Measurements from ENCODE around the gene ZNF280D.
"Not testable (repeated sequence)": the region's sequence is repeated elsewhere in the genome, so short reads cannot be mapped to it uniquely, and the experiment has no call there.

Gene ZNF280D, protein sequence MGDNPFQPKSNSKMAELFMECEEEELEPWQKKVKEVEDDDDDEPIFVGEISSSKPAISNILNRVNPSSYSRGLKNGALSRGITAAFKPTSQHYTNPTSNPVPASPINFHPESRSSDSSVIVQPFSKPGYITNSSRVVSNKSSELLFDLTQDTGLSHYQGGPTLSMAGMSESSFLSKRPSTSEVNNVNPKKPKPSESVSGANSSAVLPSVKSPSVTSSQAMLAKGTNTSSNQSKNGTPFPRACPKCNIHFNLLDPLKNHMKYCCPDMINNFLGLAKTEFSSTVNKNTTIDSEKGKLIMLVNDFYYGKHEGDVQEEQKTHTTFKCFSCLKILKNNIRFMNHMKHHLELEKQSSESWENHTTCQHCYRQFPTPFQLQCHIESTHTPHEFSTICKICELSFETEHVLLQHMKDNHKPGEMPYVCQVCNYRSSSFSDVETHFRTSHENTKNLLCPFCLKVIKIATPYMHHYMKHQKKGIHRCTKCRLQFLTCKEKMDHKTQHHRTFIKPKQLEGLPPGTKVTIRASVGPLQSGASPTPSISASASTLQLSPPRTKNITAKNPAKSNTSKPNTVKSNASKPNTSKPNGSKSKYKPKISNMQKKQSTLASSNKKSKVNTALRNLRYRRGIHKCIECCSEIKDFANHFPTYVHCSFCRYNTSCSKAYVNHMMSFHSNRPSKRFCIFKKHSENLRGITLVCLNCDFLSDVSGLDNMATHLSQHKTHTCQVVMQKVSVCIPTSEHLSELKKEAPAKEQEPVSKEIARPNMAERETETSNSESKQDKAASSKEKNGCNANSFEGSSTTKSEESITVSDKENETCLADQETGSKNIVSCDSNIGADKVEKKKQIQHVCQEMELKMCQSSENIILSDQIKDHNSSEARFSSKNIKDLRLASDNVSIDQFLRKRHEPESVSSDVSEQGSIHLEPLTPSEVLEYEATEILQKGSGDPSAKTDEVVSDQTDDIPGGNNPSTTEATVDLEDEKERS

DNA sequence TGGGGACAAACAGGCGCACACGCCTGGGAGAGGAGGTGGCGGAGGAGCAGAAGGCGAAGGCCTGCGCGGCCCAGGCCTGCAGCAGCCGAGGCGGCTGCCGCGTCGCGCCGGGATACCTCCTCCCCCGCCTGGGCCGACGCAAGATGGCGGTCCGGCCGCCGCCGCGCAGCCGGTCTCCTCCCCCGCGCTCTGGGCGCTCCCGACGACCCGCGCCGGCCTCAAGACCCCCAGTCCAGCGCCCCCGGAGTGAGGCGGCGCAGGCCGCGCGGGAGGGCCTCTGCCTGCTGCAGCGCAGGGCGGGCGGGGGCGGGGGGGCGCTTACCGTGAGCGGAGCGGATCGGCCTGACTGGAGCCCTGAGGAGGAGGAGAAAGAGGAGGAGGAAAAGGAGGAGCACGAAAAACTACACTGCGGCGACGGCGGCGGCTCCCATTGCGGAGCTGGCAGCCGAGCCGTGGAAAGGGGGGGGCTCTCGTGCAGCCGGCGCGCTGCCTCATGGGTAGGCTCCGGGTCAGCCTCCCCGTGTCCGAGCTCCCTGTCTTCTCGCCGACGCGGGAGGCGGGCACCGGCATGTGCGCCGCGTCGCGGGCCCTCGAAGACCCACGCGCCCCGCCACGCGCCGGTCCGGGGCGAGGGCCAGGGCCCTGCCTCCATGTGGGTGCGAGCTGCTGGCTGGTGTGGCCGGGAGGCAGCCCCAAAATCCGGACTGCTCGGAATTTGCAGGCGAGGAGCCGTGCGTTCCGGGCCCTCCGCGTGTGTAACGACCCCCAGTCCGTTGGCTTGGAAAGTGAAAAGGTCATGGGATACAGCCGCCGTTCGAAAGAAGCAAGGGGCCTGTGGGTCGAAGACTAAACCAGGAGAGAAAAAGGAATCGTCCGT lies at the start of gene ZNF280D:
Gene ZNF280D (minus strand): TSS at position 374 of the 877 bp plus-strand sequence. CDS start 26,400 bp downstream, outside the sequence.
- DNase-seq, result peak; percentile 87

DNA sequence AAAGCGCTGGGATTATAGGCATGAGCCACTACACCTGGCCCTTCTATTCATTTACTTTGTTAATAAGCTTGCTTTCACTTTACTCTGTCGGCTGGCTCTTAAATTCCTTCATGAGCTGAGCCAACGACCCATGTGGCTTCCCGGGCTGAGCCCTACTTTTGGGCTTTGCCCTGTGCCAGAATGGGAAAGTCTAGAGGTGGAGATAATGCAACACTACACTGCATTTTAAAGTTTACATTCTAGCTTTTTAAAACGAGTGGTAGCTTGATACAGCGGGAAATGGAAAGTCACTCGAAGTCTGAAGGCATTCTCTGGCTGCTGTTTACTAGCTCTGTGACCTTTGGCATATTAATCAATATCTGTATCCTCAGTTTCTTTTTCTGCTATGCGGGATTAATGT lies 49.0 kb upstream of the ZNF280D start:
- no peak for DNase-seq

DNA sequence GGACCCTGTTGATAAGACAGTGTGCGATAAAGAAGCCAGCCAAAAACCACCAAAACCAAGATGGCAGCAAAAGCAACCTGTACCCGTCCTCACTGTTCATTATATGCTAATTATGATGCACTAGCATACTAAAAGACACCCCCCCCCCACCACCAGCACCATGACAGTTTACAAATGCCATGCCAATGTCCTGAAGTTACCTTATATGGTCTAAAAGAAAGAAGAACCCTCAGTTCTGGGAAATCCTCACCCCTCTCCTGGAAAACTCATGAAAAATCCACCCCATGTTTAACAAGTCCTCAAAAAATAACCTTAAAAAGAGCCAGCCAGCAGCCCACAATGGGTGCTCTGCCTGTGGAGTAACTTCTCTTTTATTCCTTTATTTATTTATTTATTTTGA lies 48.4 kb upstream of the ZNF280D start:
- no peak for DNase-seq

DNA sequence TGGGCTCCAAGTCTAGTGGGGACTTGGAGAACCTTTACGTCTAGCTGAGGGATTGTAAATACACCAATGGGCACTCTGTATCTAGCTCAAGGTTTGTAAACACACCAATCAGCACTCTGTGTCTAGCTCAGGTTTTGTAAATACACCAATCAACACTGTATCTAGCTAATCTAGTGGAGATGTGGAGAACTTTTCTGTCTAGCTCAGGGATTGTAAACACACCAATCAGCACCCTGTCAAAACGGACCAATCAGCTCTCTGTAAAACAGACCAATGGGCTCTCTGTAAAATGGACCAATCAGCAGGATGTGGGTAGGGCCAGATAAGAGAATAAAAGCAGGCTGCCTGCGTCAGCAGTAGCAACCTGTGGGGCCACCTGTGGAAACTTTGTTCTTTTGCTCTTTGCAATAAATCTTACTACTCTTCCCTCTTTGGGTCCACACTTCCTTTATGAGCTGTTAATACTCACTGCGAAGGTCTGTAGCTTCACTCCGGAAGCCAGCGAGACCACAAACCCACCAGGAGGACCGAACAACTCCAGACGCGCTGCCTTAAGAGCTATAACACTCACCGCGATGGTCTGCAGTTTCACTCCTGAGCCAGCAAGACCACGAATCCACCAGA lies 46.9 kb upstream of the ZNF280D start:
- DNase-seq, result not testable (repeated sequence)

DNA sequence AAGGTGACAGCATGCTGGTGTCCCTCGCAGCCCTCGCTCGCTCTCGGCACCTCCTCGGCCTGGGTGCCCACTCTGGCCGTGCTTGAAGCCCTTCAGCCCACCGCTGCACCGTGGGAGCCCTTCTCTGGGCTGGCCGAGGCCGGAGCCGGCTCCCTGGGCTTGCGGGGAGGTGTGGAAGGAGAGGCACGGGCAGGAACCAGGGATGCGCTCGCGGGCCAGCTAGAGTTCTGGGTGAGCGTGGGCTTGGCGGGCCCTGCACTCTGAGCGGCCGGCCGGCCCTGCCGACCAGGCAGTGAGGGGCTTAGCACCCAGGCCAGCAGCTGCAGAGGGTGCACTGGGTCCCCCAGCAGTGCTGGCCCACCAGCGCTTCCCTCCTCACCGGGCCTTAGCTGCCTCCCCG lies 46.1 kb upstream of the ZNF280D start:
- DNase-seq, result not testable (repeated sequence)

DNA sequence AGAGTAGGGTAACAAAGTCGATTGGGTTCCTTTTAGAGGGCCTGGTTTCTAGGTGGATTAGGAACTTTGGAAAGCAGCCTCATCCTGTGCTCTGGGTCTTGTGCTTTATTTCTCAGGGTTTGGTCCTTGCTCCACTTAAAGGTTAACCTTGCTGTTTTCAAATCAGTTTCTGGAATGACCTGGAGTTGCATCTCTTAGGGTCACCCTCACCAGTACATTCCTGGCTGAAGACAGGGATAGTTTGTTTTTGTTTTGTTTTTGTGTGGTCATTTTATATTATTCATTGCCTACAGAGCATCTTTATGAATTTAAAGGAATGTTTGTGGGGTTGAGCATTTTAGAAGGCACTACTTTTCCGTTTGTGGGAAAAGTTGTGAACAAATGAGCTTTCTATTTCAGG lies 45.5 kb upstream of the ZNF280D start:
- no peak for DNase-seq

DNA sequence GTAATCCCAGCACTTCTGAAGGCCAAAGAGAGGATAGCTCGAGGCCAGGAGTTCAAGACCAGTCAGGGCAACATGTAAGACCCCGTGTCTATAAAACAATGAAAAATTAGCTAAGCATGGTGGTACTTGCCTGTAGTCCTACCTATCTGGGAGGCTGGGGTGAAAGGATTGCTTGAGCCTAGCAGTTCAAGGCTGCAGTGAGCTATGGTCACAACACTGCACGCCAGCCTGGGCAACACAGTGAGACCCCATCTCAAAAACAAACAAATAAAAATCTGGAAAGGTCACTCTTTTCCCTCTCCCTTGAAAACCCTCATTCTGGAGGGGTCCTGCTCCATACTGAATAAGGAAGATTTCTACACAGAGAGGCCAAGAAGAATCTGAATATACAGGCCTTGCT lies 43.5 kb upstream of the ZNF280D start:
- no peak for DNase-seq

DNA sequence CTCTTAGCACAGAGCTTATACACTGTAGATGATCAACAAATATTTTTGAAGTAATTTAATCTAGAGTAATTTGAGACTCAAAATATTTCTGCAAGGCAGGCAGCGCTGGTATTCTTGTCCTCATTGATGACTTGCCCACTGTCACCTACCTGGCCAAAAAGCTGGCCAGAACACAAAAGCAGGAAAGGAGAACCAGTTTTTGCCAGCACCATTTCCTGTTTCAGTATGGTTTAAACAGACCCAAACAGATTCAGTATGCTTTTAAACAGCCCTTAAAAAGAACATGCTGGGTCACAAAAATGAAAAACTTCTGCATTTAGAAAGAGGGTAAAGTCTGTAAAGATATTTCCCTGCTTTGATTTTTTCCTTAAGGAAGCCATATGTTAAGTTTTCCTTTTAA lies 42.3 kb upstream of the ZNF280D start:
- DNase-seq, result no peak

DNA sequence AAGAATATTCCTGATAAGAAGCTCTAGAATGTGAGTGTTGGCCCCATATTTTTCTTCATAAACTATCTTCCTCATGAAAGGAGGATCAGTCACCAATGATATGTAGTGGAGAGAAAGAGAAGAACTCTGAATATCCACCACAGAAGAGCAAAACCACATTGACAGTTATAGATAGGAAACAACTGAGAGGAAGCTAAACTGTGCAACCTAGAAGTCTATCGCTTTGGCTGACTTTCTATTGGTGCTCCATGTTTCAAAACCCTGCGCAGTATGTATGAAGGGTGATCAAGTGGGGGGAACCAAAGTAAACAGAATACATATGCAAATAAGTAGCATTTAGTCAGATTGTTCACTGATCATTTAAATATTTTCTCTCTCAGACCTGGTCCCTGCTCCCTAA lies 41.0 kb upstream of the ZNF280D start:
- no peak for DNase-seq

DNA sequence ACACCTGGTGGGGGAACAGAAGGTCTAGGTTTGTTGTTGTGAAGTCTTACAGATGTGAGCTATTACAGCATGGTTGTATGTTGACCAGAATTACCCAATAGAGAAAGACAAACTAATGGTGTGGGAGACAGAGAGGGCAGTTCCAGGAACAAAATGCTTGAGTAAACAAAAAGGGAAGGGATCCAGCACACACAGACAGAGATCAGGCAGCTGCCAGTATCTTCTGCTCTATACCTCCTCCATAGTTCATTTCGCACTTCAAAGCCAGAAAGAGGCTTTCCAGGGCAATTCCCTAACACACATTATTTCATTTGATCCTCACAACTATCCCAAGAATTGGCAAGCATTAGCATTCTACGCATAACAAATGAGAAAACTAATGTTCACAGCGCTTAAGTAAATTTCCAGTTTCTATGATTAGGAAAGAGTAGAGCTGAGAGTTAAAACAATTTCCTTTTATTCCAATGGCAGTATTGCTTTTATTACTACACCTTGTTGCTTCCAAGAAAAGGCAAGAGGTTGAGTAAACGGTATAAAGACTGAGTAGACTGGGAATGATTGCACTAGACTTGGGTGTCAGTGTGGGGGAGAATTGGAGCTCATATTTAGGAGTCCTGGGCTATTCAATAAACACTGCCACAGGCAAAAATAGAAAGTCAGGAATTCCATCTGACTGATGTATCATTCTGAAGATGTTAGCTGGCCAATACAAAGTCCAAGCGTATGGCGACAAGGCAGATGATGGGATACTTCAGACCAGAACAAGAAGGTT lies 39.7 kb upstream of the ZNF280D start:
- DNase-seq, result no peak

DNA sequence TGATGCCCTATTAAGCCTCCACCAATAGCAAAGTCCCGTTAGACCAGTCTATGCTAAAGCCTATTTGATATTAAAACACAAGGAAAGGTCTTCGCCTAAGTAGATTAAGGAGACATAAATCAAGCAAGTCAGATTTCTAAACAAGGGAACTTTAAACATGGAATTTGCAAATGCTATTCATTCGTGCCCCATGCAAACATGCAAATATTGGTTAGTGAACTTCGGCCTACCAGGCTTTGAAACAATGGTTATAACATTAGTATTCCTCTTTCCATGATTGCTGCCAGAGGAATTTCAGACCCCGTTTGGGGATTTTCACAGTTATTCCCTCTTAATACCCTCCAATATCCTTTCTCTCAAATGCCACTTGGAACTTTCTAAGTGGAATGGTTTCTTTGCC lies 36.9 kb upstream of the ZNF280D start:
- DNase-seq, result no peak

DNA sequence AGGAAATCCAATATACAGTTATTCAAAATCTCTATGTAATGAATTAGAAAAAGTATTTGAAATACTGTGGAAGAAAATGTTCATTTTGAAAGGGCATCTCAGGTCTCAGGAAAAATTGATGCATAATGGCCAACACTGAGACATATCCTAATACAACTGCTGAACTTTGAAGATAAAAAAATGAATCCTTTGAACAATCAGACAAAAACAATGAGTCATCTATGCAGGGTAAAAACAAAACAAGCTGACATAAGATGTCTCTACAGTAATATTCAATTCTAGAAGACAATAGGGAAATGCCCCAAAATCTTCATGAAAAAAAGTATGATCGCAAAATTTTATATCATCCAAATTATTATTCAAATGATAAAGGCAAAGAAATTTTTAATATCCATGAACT lies 34.0 kb upstream of the ZNF280D start:
- DNase-seq, result no peak

DNA sequence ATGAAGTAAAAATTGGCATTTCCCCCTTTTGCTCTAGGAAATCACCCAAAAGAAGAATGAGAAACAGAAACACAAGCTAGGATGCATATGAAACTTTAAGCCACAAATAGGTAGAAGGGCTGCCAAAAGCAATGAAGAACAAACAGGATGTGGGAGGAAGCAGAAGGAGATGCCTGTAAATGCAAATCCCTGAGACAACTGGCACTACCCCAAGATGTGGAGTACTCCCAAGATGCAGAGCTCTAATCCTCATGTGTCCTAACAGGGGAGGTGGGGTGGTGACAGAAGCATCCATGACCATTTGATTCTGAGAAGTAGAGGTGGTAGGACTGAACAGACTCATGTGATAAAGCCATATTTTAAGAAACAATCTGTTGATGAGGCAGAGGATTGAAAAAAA lies 31.9 kb upstream of the ZNF280D start:
- DNase-seq, result no peak

DNA sequence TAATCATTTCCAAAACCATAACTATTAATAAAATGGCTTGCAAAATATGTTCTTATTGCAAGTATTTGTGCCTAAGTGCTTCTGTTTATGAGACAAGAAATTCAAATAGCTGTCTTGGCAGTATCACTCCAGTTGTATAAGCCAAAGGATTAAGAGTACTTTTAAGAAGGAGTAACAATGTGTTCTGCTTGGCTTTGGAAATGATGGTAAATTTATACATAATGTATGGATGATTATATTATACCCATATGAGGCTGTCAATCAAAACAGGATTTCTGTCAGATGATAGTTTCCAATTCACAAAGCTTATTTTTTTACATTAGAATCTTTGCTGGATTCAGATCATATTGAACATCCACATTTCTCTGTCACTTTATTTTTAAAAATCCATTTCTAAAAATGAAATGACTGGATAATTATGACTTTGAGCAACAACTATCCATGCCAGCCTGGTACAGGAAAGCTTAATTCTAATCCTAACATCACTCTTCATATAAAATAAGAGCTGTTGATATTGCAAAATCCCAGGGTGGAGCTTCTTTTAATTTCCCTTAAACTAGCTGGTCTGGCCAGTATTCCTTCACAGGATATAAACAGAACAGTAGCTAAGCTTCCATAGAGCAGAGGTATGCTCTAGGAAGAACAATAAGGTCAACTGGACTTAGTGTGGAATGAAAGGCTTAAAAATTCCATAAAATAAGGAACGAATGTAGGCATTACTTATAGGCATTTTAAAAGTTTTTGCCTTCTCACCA lies 30.0 kb upstream of the ZNF280D start:
- DNase-seq, result no peak

DNA sequence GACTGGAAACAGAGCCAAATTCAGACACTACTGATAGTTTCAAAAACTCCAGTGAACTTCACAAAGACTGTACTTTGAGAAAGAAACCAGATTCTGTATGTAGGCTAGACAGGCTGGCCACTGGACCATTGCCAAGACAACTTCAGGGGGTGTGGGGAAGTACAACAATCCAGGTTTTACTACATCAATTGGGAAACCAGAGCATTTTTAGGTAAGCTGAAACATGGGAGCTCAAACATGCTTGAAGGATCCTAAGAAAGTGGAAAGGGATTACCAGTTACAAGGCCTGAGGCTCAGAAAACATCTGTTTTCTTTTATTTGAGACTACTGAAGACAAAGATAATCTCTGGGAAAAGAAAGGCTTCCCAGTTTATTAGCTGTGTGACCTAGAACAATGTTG lies 26.9 kb upstream of the ZNF280D start:
- DNase-seq, result no peak

DNA sequence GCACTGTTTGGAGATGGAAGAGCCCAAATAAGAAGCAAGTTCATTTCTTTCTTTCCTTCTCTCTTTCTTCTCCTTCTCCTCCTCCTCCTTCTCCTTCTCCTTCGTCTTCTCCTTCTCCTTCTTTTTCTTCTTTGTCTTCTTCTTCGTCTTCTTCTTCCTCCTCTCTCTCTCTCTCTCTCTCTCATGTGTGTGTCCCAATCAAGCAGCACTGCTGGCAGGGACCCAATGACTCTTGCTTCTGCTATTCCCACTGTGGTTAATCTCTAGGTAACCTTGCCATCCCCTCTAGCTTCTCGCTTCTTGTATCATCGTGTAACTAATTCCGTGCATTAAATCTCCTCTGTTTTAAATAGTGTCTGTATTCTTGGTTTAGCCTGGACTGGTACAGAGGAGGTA lies 26.1 kb upstream of the ZNF280D start:
- DNase-seq, result no peak

DNA sequence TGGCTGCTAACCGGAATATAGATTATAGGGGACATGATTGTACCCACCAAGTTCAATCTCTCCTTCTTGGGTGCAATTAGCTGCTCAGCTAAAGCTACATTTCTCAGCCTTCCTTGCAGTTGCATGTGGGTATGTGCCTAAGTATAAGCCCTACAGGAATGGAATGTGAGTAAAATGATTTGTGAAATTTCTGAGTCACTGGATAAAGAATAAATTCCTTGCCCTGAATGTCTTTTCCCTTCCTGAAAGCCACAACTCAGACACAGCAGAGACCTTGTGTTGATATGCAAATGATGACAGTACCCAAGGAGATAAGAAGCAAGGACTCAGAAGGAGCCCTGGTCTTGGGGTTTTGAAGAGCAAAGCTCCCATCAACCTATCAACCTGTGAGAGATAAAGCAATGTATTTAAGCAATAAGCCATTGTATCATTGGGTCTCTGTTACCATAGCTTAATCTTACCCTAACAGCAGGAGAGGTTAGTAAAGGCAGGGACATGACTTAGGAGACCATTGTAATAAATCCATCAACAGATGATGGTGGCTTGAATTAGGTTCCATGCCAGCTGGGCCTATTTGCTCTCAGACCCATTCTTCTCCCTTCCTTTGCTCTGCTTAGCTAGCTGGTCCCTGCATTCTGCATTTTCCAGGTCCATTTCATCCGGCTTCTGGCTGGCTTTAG lies 25.6 kb upstream of the ZNF280D start:
- no peak for DNase-seq

DNA sequence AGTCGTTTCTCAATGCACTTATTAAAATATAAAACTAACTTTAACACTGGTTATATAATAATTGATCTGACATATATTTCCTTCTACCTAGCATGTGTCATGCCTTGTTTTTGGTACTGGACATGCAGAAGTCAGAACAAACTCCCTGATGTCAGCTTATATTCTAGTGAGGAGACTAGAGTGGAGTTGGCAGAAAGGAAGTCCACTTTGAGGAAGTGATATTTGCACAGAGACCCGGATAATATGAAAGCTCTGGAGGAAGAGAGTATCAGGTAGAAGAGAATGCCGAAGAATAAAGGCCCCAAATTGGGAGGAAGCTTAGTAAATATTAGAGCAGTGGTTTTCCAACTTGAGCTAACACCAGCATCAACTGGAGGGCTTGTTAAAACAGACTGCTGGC lies 24.6 kb upstream of the ZNF280D start:
- no peak for DNase-seq

DNA sequence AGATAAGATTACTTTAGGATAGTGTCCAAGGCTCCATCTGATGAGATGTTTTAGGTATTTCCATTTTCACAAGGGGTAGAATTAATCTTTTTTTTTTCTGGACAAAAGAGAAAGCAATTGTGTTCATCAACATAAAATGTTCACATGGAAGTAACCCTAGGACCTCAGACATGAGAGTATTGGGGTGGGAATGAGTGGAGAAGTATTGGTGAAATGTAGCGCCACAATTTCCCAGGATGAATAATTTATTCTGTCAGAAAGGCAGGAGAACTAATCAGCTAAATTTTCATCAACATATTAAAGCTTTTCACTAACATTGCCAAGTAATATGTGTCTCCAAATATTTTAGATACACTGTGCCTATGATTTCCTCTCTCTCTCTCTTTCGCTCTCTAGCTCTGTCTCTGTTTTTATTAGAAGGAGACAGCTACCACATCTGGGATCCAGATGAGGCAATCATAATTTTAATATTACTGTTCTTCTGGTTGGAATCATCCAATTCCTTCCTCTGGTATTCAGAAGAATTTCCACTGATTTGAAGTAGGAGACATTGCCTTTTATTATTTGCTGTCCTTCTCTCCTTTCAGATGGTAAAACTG lies 21.6 kb upstream of the ZNF280D start:
- DNase-seq, result no peak

DNA sequence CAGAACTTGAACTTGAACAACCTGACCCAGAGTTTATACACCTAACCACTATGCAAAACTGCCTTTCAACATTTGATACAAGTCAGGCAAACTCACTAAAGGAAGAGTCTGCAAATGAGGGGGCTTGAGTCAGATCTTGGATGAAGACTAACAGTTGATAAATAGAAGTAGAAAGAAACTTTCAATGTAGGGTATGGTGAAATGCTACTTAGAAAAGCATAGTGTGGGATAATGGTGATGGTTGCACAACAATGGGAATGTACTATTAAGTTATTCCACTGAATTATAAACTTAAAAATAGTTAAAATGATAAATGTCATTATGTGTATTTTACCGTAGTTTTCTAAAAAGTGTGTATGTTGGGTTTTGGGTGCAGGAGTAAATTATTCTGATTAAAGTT lies 19.7 kb upstream of the ZNF280D start:
- no peak for DNase-seq

Data from CD4-positive, alpha-beta T cell treated with Interleukin-6 for 4 hours (primary cell).